ENCODE measurements around the gene ACTR6.
A peak's percentile ranks its signal among the peaks of the same experiment; 100 is the strongest.

The ACTR6 gene

DNA sequence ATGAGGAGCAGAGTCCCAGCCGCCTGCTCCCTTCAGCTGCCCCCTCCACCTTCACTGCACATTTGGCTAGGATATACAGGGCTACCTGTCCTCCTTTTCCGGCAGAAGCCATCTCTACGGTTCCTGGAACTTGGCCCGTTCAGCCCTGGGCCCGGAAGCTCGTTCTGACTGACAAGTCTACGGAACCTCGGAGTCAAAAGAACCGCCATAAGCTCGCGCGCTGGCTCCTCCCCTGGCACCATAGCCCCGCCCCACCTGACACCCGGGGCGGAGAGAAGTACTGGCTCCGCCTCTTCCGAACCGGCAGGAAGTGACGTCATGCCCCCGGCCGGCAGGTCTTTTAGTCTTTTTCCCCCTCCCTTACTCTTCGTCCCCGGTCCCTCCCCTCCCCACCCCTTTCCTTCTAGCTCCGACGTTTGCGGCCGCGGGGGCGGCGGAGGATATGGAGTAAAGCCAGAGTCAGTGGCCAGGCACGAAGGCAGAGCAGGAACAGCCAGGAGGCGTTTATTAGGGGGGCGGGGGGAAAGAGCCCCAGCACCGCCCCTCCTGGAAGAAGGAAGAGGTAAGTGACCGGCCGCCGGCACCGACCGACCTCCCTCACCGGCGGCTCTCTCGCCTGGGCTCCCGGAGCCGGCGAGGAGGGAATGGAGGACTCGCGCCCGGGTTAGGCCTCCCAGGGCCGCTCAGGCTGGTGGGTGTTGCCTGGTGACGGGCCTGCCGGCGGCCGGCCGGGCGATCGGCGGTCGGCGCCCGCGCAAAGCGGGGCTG is 66.4 kb downstream of the ACTR6 start, which contains the start of the genes DEPDC4 and SCYL2:
Gene DEPDC4, minus strand, starts transcription at position 245 of the 768 bp plus-strand sequence. Its CDS starts 3 bp downstream, at position 242.
Gene SCYL2, plus strand, starts transcription at position 343 of the 768 bp plus-strand sequence. CDS start 15,794 bp downstream, outside the sequence.
- peak; percentile 92 for DNase-seq (ENCODE audit: low spot score)

DNA sequence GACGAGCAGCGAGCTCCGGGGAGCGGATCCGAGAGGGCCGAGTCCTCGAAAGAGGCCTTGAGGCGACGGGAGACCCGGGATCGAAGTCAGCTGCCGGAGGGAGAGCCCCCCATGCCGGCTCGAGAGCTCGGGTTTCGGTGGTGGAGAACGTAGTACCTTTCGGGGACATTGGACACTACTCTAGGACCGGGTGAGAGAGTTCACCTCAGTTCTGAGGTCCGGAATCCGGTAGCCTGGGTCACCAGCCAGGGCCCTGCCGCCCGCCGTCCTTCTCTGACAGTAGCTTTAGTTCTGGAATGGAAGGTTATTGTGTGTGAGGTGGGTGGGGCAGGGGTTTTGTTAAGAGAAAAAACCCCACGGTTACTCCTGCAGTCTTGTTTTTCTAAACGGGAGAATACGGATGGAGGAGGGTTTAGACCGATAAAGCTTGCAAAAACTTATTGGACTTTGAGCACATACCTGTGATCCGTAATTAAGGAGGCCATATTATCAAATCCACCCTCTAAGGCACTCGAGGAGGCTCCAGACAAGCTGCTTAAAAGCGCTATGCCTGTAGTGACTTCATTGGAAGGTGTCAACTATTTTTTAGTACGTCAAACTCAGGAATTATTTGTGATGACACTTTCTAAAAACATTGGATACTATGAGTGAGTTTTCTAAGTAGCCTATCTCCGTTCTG is 67.1 kb downstream of the ACTR6 start:
- peak; percentile 7 for DNase-seq (ENCODE audit: low spot score)

DNA sequence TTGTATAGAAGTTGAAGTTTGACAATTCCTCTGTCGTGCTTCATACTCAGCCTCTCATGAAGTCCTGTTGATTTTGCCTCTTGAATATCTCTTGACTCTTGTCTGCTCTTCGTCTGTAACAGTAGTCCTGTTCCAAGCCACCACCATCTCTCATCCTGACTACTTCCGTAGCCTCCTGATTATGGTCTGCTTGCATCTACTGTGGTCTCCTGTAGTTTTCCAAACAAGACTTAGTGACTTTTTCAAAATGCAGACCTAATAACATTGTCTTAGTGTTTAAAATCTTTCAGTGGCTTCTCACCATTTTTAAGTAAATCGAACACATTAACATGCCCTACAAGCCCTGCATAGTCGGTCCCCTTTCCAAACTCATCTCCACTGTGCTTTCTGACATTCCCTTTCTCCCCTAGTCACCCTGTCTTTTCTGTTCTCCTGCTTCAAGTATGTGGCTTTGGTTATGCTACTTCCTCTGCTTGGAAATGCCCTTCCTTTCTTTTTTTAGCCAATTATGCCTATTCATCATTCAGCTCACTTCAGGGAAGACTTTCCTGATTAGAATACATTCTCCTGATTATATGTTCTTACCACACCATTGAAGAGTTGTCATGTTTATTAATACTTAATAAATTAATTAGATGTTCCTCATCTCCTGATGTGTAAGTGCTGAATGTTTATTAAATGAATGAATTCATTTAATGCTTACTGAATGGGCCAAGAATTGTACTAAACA is 68.4 kb downstream of the ACTR6 start:
- DNase-seq (ENCODE audit: low spot score), result no peak

DNA sequence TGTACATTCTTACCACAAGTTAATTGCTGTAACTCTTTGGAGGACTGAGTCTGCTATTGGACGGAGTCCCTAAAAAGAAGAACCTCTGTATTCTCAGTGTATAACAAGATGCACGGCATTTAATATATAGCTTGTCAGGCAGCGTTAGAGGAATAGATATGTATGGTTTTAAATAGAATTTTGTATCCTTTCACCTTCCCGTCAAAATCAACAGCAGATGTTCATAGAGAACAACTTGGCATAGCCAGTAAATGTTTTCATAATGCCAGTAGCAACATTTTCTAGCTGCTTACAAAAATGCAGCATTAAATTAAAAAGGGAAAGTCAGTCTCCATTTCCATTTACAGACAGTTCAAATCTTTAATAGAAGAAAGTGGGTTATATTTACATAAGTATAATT is 73.2 kb downstream of the ACTR6 start:
- DNase-seq (ENCODE audit: low spot score), result no peak
